Kidney tubule cell (primary cell): ENCODE results near the gene ACSM2B.
"Not testable (repeated sequence)": the region's sequence is repeated elsewhere in the genome, so short reads cannot be mapped to it uniquely, and the experiment has no call there.

Experiments
- DNase-seq: peaks from one replicate; pipeline ENCODE4 v3.0.0-alpha.2; 2018; ENCODE audit warnings: low spot score

The ACSM2B gene

DNA sequence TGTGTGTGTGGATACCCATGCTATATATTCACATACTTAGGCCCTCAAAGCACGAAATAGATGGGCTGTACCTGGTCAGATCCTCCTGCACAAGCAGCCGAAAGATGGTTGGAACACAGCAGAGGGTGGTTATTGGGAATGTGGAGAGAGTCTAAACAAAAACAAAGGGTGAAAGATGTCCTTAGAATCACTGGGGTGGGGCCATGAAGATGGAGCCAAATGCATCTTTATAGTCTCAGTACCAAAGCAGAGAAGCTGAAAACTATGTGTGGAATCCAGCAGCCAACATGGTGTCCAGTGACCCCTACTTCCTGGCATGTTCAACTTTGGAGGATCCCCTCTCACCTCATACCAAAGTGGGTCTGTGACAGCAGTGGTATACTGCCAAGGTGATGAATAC, 19.5 kb upstream of the ACSM2B start:
- DNase-seq = not testable (repeated sequence)

GRCh38 chr16:20595068-20595467, 18.9 kb upstream of the ACSM2B start:
- not testable (repeated sequence) for DNase-seq

GRCh38 chr16:20592780-20593179, 16.6 kb upstream of the ACSM2B start:
- DNase-seq = not testable (repeated sequence)

DNA sequence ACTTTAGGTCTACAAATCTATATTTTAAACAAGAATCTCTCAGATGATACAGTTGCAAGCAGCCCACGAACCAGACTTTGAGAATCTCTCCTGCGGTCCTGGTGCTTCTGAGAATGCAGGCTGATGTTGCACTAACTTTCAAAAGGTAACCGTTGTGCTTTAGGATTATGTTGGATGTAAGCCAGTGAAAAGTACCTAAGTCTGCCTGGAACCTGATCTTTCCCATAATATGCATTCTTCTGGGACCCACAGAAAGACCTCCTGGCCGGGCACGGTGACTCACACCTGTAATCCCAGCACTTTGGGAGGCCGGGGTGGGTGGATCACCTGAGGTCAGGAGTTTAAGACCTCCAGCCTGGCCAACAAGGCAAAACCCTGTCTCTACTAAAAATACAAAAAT, 13.3 kb upstream of the ACSM2B start:
- peak; percentile 73 for DNase-seq

GRCh38 chr16:20587645-20588074, 11.5 kb upstream of the ACSM2B start:
- DNase-seq = peak; percentile 68

DNA sequence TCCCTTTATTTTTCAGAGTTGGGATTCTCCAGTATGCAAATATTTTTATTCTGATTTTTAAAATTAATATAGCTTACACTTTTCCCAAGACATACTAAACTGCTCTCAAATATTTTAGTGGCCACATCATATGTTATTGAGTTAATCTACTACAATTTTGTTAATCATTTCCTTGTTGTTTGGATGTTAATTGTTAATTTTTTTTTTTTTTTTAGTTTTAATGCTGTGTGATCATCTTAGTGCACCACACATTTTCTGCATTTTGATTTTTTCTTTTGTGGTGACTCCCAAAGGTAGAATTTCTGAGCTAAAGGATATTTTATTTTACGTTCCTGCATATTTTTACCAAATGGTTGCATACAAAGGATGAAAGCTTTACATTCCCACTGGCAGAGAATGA, 10.5 kb upstream of the ACSM2B start:
- peak; percentile 49 for DNase-seq

DNA sequence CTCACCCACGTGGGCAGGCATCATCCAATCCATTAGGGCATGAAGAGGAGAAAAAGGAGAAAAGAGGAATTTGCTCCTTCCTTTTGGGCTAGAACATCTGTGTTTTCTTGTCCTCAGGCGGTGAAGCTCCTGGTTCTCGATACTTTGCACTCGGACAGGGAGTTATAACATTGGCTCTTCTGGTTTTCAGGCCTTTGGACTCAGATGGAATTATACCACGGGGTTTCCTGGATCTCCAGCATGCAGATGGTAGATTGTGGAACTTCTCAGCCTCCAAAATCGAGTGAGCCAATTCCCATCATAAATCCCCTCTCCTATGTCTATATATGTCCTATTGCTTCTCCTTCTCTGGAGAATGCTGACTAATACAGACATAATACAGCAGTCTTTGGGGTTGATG, 9.9 kb upstream of the ACSM2B start:
- DNase-seq = peak; percentile 41

GRCh38 chr16:20580487-20581259, 4.5 kb upstream of the ACSM2B start:
- not testable (repeated sequence) for DNase-seq

DNA sequence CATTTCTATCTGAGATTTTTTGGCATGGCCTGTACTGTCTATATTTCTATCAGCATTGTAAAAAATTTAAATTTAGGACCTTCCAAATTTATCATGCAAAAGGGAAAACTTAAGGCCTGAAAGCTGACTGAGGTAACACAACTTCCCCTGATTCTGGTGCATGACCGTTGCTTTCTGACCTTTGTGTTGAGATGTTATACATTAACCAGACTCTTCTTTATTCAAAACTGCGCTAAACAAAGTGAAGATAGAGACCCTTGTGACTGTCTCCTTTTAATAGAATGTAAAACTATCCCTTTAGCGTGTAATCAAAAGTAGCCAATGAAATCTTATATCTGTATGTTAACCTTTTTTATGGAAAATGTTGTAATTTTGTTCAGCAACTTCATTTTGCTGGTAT, 1.9 kb upstream of the ACSM2B start:
- DNase-seq = not testable (repeated sequence)

DNA sequence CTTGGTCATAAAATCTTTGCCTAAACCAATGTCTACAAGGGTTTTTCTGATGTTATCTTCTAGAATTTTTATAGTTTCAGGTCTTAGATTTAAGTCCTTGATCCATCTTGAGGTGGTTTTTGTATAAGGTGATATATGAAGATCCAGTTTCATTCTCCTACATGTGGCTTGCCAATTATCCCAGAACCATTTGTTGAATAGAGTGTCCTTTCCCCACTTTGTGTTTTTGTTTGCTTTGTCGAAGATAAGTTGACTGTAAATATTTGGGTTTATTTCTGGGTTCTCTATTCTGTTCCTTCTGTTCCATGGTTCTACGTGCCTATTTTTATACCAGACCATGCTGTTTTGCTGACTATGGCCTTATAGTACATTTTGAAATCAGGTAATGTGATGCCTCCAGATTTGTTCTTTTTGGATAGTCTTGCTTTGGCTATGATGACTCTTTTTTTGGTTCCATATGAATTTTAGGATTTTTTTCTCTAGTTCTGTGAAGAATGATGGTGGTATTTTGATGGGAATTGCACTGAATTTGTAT, 7.0 kb downstream of the ACSM2B start:
- not testable (repeated sequence) for DNase-seq

DNA sequence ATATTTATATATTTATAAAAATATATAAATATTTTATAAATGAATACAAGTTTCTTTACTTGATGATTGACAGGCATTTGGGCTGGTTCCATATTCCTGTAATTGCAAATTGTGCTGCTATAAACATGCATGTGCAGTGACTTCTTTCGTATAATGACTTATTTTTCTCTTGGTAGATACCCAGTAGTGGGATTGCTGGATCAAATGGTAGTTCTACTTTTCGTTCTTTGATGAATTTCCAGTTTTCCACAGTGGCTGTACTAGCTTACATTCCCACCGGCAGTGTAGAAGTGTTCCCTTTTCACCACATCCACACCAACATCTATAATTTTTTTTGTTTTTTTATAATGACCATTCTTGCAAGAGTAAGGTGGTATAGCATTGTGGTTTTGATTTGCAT, 7.8 kb downstream of the ACSM2B start:
- DNase-seq = no peak

GRCh38 chr16:20566864-20567263, 9.3 kb downstream of the ACSM2B start:
- DNase-seq = no peak

DNA sequence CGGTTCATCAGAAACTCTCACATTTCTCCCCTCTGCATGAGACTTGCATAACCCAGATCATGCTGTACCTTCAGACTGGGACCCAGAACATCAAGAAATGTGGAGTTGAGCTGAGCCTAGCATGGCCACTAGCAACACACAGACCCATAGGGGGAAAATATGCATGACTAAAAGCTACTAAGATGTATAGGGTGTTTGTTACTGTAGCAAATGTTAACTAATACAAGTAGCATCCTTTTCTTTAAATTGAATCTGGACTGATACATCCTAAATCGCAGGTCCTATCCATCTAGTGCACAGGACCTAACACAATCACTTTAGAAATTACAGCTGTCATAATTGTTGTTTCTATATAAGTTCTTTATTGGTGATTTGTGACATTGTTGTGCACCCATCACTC, 10.8 kb downstream of the ACSM2B start:
- not testable (repeated sequence) for DNase-seq

GRCh38 chr16:20564218-20564617, 11.9 kb downstream of the ACSM2B start:
- not testable (repeated sequence) for DNase-seq

- DNase-seq = not testable (repeated sequence)
Observed at GRCh38 chr16:20555628-20556027, 20.5 kb downstream of the ACSM2B start.

- peak; percentile 1 for DNase-seq
Observed at GRCh38 chr16:20554689-20555088, 21.5 kb downstream of the ACSM2B start.

DNA sequence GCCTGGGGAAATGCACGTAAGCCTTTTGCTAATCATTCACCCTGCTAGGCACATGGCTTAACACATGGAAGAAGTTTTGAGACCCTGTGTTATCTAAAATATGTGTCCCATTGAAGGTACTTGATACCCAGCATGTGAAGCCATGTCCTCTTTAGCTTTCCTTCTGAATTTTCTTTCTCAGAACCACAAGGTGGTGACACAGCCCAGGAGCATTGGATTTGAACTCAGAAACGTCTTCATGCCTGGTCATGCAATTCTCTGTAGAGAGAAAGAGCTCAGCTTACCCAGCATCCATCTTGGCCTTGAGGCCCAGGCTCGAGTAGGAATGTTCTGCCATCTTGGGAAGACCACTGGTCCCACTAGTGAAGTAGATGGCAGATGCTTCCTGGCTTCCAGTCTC, 22.7 kb downstream of the ACSM2B start:
- peak; percentile 20 for DNase-seq

DNA sequence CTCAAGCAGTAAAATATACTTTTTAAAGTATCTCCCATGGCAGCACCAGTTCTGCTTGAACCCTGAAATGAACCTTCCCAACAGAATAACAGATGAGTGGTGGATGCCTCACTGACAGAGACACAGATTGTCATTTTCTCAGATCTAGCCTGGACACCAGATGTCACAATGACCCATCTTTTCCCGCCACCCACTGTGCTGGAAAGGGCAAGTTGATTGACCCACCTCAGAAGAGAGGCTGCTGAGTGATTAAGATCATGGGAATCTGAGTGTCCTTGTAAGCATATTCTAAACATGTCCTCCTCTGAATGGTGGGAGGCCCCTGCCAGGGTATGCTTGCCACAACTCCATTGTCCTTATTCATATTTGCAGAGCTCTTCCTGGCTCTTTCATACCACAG, 29.2 kb downstream of the ACSM2B start:
- DNase-seq = peak; percentile 13

DNA sequence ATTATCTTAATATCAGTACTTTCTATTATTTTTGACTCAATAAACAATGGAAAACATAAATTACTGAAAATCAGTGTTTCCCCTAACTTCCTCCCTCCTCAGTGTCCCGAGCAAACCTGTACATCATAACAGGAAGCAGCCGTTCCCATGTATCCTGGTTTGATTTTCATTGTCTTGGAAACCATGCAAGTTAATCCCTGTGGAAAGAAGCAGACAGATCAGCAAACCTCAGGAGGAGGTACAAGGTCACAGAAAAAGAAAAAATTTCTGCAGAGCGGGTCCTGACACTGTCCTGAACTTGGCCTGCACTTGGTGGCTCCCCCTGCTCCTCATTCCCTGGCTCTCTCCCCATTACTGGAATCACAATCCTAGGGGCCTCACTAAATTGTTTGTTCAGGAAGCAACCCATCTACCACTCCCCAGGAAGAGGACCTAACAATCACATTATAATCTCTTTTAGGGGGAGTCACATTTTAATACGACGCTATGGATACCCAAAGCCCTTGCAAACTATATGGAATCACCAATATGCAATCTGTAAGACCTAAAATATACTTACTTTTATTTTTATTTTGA, 29.8 kb downstream of the ACSM2B start:
- not testable (repeated sequence) for DNase-seq

GRCh38 chr16:20540603-20541316, 35.4 kb downstream of the ACSM2B start:
- not testable (repeated sequence) for DNase-seq

DNA sequence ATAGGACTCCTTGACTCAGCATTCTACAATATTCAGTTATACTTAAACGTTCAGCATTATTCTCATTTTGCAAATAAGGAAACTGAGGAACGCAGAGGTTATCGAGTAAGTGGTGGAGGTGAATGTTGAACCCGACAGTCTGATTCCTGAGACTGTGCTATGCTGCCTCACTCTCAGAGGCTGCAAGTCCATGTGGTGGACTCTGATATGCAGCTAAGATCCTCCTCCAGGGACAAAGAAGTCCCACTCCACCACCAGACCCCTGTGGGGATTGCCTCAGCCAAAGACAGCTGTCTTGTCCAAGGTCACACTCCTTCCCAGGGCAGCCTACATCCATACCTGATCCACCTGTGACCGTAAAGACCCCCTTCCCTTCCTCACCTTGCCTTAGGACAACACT, 37.5 kb downstream of the ACSM2B start:
- DNase-seq = no peak

GRCh38 chr16:20538181-20538580, 38.0 kb downstream of the ACSM2B start:
- DNase-seq = no peak

DNA sequence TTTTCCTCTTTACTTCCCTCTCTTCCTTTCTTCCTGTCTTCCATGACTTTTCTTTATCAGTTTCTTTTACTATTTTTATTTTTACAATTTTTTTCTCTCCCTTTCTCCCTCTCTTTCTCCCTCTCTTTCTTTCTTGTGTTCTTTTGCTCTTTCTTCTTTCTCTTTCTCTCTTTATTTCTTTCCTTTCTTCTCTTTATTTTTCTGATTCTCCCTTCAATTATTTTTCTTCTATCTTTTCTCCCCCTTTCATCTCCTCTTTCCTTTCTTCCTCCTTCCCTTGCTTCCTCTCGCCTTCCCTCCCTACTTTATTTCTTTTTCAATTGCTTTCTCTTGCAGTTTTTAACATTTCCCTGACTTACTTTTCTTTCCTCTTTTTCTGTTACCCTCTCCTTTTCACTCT, 39.5 kb downstream of the ACSM2B start:
- DNase-seq = not testable (repeated sequence)
